HG03558 (cell line): Measurements from ENCODE around the gene APC2.

Source experiments
- ATAC-seq: cut with Tn5 transposase; IDR thresholded peaks from one replicate; pipeline ENCODE4 v1.9.1; 2021; ENCODE audit warnings: moderate number of reproducible peaks; ENCODE audit not compliant: unreplicated experiment; ENCODE audit errors: extremely low read depth

Gene APC2

GRCh38 chr19:1461862-1462261, 11.9 kb downstream of the APC2 start:
- no peak for ATAC-seq

- ATAC-seq, result no peak
These were observed 15.5 kb downstream of the APC2 start for GRCh38 chr19:1465191-1466016.

GRCh38 chr19:1466018-1466460, 16.1 kb downstream of the APC2 start:
- ATAC-seq, result no peak

GRCh38 chr19:1466461-1467214, 16.7 kb downstream of the APC2 start:
- no peak for ATAC-seq

GRCh38 chr19:1467215-1467489, 17.2 kb downstream of the APC2 start:
- no peak for ATAC-seq

- ATAC-seq, result no peak
These were observed 17.8 kb downstream of the APC2 start for GRCh38 chr19:1467490-1468273.

GRCh38 chr19:1468274-1468820, 18.4 kb downstream of the APC2 start:
- no peak for ATAC-seq

- ATAC-seq, result no peak
These were observed 18.9 kb downstream of the APC2 start for GRCh38 chr19:1468821-1469254.

- no peak for ATAC-seq
These were observed 19.5 kb downstream of the APC2 start for GRCh38 chr19:1469255-1470054.

- ATAC-seq, result no peak
These were observed 20.1 kb downstream of the APC2 start for GRCh38 chr19:1470055-1470304.

- ATAC-seq, result no peak
These were observed 20.5 kb downstream of the APC2 start for GRCh38 chr19:1470305-1471009.

GRCh38 chr19:1471010-1471514, 21.1 kb downstream of the APC2 start:
- ATAC-seq, result no peak

- no peak for ATAC-seq
These were observed 21.7 kb downstream of the APC2 start for GRCh38 chr19:1471515-1472160.

- ATAC-seq, result no peak
These were observed 22.5 kb downstream of the APC2 start for GRCh38 chr19:1472231-1473084.

- ATAC-seq, result no peak
These were observed 23.3 kb downstream of the APC2 start for GRCh38 chr19:1473085-1473851.

GRCh38 chr19:1474011-1474764, 24.3 kb downstream of the APC2 start:
- no peak for ATAC-seq
